Nephron (organoid): ENCODE data around the gene SMIM35.

Source experiments
- H3K27ac Mint-ChIP-seq, 3 experiments: 2 replicates each; pipeline ENCODE4 v1.8.0; 2020; ENCODE audit warnings: mixed read lengths in 3 of 3, mild to moderate bottlenecking in 2 of 3, moderate library complexity in 1 of 3
- H3K27me3 Mint-ChIP-seq: 2 replicates; pipeline ENCODE4 v1.8.0; 2021; ENCODE audit warnings: low read depth, mild to moderate bottlenecking, moderate library complexity, mixed read lengths
- H3K36me3 Mint-ChIP-seq: 2 replicates; pipeline ENCODE4 v1.8.0; 2020; ENCODE audit warnings: low read depth, mixed read lengths
- H3K4me1 Mint-ChIP-seq: 2 replicates; pipeline ENCODE4 v1.8.0; 2020; ENCODE audit warnings: mixed read lengths
- H3K4me3 Mint-ChIP-seq, 3 experiments: 2 replicates each; pipeline ENCODE4 v1.8.0; 2020; ENCODE audit warnings: mild to moderate bottlenecking in 3 of 3, mixed read lengths in 3 of 3, moderate library complexity in 2 of 3
- H3K9me3 Mint-ChIP-seq: 2 replicates; pipeline ENCODE4 v1.8.0; 2020; ENCODE audit warnings: mixed read lengths
- TF ChIP-seq, protein P1 (sequence below), 3 experiments: fragments of 200-600 bp; sonication (generic); IDR thresholded peaks; one replicate each; pipeline ENCODE4 v1.5.0; 2021; ENCODE audit warnings: antibody characterized with exemption in 3 of 3; ENCODE audit not compliant: unreplicated experiment in 3 of 3

Gene SMIM35

DNA sequence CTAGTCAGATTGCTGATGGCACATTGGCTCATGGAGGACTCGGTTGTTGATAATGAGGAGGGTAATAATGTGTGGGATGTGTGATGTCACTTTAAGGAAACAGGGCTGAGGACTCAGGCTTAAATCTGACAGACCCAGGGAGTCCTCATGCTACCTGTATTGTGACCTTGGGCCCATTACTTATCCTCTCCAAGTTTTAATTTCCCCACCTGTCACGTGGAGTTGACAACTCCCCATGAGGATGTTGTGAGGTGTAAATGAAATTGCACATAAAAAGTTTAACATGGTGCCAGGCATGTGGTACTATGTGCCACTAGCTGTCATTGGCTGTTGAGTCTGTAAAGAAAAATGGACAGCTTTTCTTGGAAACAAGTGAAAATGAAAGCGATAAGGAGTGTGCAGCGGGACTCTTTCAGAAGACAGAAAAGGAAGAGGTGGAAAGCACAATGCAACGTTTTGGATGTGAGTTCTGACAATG is 85.2 kb downstream of the SMIM35 start:
- no peaks in the 10 kb centered on the region for H3K9me3 Mint-ChIP-seq

GRCh38 chr11:118000850-118001228 is 85.9 kb downstream of the SMIM35 start:
- Mint-ChIP-seq H3K4me3 (no peak overlapping the region), H3K9me3 (no peaks in the 10 kb centered on the region), H3K36me3 (no peaks in the 10 kb centered on the region), H3K4me1 (peaks cover 16% of the 10 kb centered on the region), H3K27me3 (peaks cover 5% of the 10 kb centered on the region), H3K27ac (no peak overlapping the region)
- TF ChIP-seq, protein P1, sequence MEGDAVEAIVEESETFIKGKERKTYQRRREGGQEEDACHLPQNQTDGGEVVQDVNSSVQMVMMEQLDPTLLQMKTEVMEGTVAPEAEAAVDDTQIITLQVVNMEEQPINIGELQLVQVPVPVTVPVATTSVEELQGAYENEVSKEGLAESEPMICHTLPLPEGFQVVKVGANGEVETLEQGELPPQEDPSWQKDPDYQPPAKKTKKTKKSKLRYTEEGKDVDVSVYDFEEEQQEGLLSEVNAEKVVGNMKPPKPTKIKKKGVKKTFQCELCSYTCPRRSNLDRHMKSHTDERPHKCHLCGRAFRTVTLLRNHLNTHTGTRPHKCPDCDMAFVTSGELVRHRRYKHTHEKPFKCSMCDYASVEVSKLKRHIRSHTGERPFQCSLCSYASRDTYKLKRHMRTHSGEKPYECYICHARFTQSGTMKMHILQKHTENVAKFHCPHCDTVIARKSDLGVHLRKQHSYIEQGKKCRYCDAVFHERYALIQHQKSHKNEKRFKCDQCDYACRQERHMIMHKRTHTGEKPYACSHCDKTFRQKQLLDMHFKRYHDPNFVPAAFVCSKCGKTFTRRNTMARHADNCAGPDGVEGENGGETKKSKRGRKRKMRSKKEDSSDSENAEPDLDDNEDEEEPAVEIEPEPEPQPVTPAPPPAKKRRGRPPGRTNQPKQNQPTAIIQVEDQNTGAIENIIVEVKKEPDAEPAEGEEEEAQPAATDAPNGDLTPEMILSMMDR (IDR thresholded peaks at IDR 0.05; ENCODE audit: unreplicated experiment in 3 of 3): no peak

More for the DNA sequence above, 85.2 kb downstream of the SMIM35 start:
- no peaks in the 10 kb centered on the region for H3K36me3 Mint-ChIP-seq
- TF ChIP-seq, protein P1 (IDR thresholded peaks at IDR 0.05; ENCODE audit: unreplicated experiment in 3 of 3): no peak
- peaks cover 16% of the 10 kb centered on the region for H3K4me1 Mint-ChIP-seq
- H3K27ac Mint-ChIP-seq: peak overlapping the region in 1 of 3 experiments; percentile 94
- peaks cover 4% of the 10 kb centered on the region for H3K27me3 Mint-ChIP-seq
- H3K4me3 Mint-ChIP-seq: no peak overlapping the region

- peaks cover 3% of the 10 kb centered on the region for H3K27me3 Mint-ChIP-seq
- TF ChIP-seq, protein P1 (IDR thresholded peaks at IDR 0.05; ENCODE audit: unreplicated experiment in 3 of 3): no peak
- H3K4me3 Mint-ChIP-seq: no peak overlapping the region
- H3K36me3 Mint-ChIP-seq: no peaks in the 10 kb centered on the region
- H3K9me3 Mint-ChIP-seq: no peaks in the 10 kb centered on the region
- H3K4me1 Mint-ChIP-seq: peaks cover 16% of the 10 kb centered on the region
- peak overlapping the region in 1 of 3 experiments; percentile 63 for H3K27ac Mint-ChIP-seq
Measured at GRCh38 chr11:118000067-118000849, 86.5 kb downstream of the SMIM35 start.

DNA sequence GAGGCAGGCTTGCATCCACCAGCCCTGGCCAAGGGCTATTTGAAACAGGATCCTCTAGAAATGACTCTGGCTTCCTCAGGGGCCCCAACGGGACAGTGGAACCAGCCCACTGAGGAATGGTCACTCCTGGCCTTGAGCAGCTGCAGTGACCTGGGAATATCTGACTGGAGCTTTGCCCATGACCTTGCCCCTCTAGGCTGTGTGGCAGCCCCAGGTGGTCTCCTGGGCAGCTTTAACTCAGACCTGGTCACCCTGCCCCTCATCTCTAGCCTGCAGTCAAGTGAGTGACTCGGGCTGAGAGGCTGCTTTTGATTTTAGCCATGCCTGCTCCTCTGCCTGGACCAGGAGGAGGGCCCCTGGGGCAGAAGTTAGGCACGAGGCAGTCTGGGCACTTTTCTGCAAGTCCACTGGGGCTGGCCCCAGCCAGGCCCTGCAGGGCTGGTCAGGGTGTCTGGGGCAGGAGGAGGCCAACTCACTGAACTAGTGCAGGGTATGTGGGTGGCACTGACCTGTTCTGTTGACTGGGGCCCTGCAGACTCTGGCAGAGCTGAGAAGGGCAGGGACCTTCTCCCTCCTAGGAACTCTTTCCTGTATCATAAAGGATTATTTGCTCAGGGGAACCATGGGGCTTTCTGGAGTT is 87.3 kb downstream of the SMIM35 start:
- no peaks in the 10 kb centered on the region for H3K36me3 Mint-ChIP-seq
- TF ChIP-seq, protein P1 (IDR thresholded peaks at IDR 0.05; ENCODE audit: unreplicated experiment in 3 of 3): no peak
- peak overlapping the region in 1 of 3 experiments; percentile 63 for H3K27ac Mint-ChIP-seq
- H3K4me1 Mint-ChIP-seq: peaks cover 16% of the 10 kb centered on the region
- peaks cover 3% of the 10 kb centered on the region for H3K27me3 Mint-ChIP-seq
- no peaks in the 10 kb centered on the region for H3K9me3 Mint-ChIP-seq
- no peak overlapping the region for H3K4me3 Mint-ChIP-seq

- Mint-ChIP-seq H3K4me3 (no peak overlapping the region), H3K27me3 (peaks cover 3% of the 10 kb centered on the region), H3K27ac (no peak overlapping the region), H3K36me3 (no peaks in the 10 kb centered on the region), H3K9me3 (no peaks in the 10 kb centered on the region), H3K4me1 (peaks cover 16% of the 10 kb centered on the region)
- TF ChIP-seq, protein P1 (IDR thresholded peaks at IDR 0.05; ENCODE audit: unreplicated experiment in 3 of 3): no peak
Measured at GRCh38 chr11:117998664-117999353, 88.0 kb downstream of the SMIM35 start.
